Endothelial cell of umbilical vein (primary cell): ENCODE results near the gene CYP3A5.

Experiments used
- CTCF ChIP-seq, 2 donors: IDR thresholded peaks; 1 replicate in 1 of 2; 2 replicates in 1 of 2; pipeline ENCODE4 v1.5.1; 2011; ENCODE audit warnings: low read length in 2 of 2, mild to moderate bottlenecking in 2 of 2, moderate library complexity in 2 of 2, control low read depth in 1 of 2, inconsistent platforms in 1 of 2, low read depth in 1 of 2; ENCODE audit not compliant: insufficient read depth in 1 of 2; ENCODE audit errors: extremely low read depth in 1 of 2
- EZH2 ChIP-seq: IDR thresholded peaks from 2 replicates; pipeline ENCODE4 v1.6.1; 2012; ENCODE audit warnings: borderline replicate concordance, low read depth, mild to moderate bottlenecking, moderate library complexity, low read length, inconsistent platforms; ENCODE audit not compliant: severe bottlenecking
- FOS ChIP-seq: IDR thresholded peaks from 2 replicates; pipeline ENCODE4 v1.6.1; 2011; ENCODE audit warnings: mild to moderate bottlenecking, low read length, moderate library complexity, borderline replicate concordance; ENCODE audit not compliant: insufficient read depth
- GATA2 ChIP-seq: IDR thresholded peaks from 2 replicates; pipeline ENCODE4 v1.7.0; 2011; ENCODE audit warnings: low read depth, mild to moderate bottlenecking, moderate library complexity, mixed read lengths, low read length; ENCODE audit not compliant: insufficient read length, insufficient read depth
- JUN ChIP-seq: IDR thresholded peaks from 2 replicates; pipeline ENCODE4 v1.6.1; 2011; ENCODE audit warnings: borderline replicate concordance, low read depth; ENCODE audit not compliant: insufficient read length, insufficient read depth
- MAX ChIP-seq: IDR thresholded peaks from 2 replicates; pipeline ENCODE4 v1.6.1; 2011; ENCODE audit not compliant: insufficient read depth, insufficient read length
- MYC ChIP-seq: IDR thresholded peaks from one replicate; pipeline ENCODE4 v1.6.1; 2011; ENCODE audit warnings: mild to moderate bottlenecking, low read depth, low read length
- POLR2A ChIP-seq: IDR thresholded peaks from 2 replicates; pipeline ENCODE4 v1.6.1; 2012; ENCODE audit warnings: low read depth, mild to moderate bottlenecking, control low read depth, low read length
- POLR2AphosphoS5 ChIP-seq: IDR thresholded peaks from 2 replicates; pipeline ENCODE4 v1.6.1; 2012; ENCODE audit warnings: low read depth, mild to moderate bottlenecking, control low read depth, low read length, moderate library complexity; ENCODE audit not compliant: insufficient read depth

GRCh38 chr7:99709260-99709659 is 29.5 kb upstream of the CYP3A5 start:
- no peak for TF ChIP-seq CTCF (IDR thresholded peaks at IDR 0.05; ENCODE audit: extremely low read depth in 1 of 2, insufficient read depth in 1 of 2, low read depth in 1 of 2, low read length in 2 of 2)
- no peak for TF ChIP-seq POLR2A
- no peak for TF ChIP-seq JUN
- no peak for TF ChIP-seq POLR2AphosphoS5
- TF ChIP-seq EZH2, result no peak
- no peak for TF ChIP-seq MYC
- TF ChIP-seq MAX, result no peak
- TF ChIP-seq GATA2, result no peak
- TF ChIP-seq FOS, result no peak
